SKM-1 treated with dmso at 0.1 percent for 144 hours (cell line): ENCODE data around the gene MRPL2.
"Not testable (repeated sequence)": the region's sequence is repeated elsewhere in the genome, so short reads cannot be mapped to it uniquely, and the experiment has no call there.

ENCODE experiments used
- DNase-seq: peaks from one replicate; lab custom pipeline; 2025; ENCODE audit not compliant: unreplicated experiment; lab: John Stamatoyannopoulos, UW

MRPL2 gene

GRCh38 chr6:43082806-43083655 is 23.8 kb upstream of the MRPL2 start:
- DNase-seq, result peak; percentile 65

GRCh38 chr6:43081922-43082321 is 22.7 kb upstream of the MRPL2 start:
- not testable (repeated sequence) for DNase-seq

GRCh38 chr6:43081043-43081442 is 21.8 kb upstream of the MRPL2 start:
- no peak for DNase-seq

GRCh38 chr6:43078691-43079090 is 19.5 kb upstream of the MRPL2 start:
- no peak for DNase-seq

- no peak for DNase-seq
These were observed 18.8 kb upstream of the MRPL2 start for GRCh38 chr6:43077981-43078511.

GRCh38 chr6:43077333-43077809 is 18.1 kb upstream of the MRPL2 start:
- no peak for DNase-seq

- no peak for DNase-seq
These were observed 17.5 kb upstream of the MRPL2 start for GRCh38 chr6:43076464-43077332.

GRCh38 chr6:43075670-43076463 is 16.6 kb upstream of the MRPL2 start, which contains the start of gene PTK7:
Gene PTK7 (plus strand): TSS chr6:43076314. CDS start chr6:43076489, 175 bp downstream.
- peak; percentile 35 for DNase-seq

GRCh38 chr6:43074847-43075669 is 15.8 kb upstream of the MRPL2 start:
- DNase-seq, result no peak

- DNase-seq, result peak; percentile 66
These were observed 10.9 kb upstream of the MRPL2 start for GRCh38 chr6:43070028-43070632.

GRCh38 chr6:43062818-43063217 is 3.6 kb upstream of the MRPL2 start:
- DNase-seq, result no peak

- no peak for DNase-seq
These were observed 2.6 kb upstream of the MRPL2 start for GRCh38 chr6:43061861-43062260.

- DNase-seq, result no peak
These were observed 1.8 kb upstream of the MRPL2 start for GRCh38 chr6:43060755-43061633.

- no peak for DNase-seq
These were observed 960 bp upstream of the MRPL2 start for GRCh38 chr6:43060034-43060754.

GRCh38 chr6:43058531-43058930 is 703 bp downstream of the MRPL2 start:
- DNase-seq, result no peak

- DNase-seq, result no peak
These were observed 3.3 kb downstream of the MRPL2 start for GRCh38 chr6:43055966-43056365.

- no peak for DNase-seq
These were observed 4.9 kb downstream of the MRPL2 start for GRCh38 chr6:43054206-43054943.
